GM19328 (cell line): ENCODE results near the gene DOCK8.

ENCODE experiments used
- ATAC-seq: cut with Tn5 transposase; IDR thresholded peaks from one replicate; pipeline ENCODE4 v1.9.1; 2021; ENCODE audit warnings: mild to moderate bottlenecking, moderate library complexity; ENCODE audit not compliant: unreplicated experiment

The DOCK8 gene

DNA sequence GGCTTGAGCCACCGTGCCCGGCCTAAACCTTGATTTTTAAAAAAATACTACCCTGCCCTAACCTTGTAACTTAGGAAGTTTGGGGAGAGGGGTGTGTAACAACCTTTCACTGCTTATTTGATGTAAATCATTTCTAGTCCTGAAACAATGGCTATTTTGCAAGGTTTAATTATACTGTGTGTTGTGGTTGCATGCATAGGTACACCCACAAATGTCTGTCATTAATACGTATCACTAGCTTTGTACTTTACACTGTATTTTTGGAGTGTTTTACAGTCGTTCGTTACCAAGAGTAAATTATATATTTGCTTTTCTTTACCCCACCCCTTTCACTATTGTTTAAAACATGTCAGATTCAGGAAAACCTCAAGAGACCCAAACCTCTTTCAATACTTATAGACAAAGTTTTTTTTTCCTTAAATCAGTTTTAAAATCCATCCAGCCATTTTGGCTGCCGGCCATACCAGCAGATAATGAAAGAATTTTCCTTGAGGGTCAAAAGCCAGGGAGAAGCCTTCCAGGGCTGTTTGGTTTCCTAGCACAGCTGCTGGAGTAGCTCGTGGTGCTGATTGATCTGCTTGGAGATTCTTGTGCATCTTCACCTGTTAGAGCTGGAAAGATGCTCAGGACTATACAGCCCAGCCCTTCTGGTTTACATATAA lies 50.7 kb downstream of the DOCK8 start:
- ATAC-seq: no peak

DNA sequence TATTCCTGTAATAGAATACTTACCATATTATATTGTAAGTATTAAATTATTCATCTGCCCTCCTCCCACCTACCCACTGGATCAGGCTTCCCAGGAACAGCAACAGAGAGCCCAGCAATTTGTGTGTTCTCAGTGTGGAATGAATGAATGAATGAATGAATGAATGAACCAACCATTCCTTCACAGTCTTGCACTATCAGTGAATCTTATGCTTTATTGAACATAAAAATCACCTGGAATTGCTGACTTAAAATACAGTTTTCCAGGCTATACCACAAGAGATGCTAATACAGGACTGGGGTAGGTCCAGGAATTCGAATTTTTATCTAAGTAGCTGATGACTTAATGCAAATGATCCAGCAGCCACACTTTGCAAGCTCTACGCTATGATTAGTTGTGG lies 51.6 kb downstream of the DOCK8 start:
- no peak for ATAC-seq

DNA sequence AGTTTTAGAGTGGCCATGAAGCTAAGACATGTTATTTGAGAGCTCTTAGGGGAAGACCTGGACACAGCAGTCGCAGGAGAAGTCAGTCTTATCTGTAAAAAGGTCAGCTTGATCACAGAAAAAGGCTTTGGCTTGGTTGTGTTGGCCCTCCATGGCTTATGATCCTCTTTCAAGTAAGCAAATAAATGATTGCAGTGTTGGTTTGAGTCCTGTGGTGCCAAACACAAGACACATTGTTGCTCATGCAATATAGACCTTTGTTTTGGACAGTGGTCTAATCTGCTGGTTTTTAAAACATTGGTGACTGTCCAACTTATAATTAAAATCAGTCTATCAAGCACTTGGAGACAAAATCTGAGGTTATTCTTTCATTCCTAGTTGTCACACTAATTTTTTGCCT lies 54.0 kb downstream of the DOCK8 start:
- no peak for ATAC-seq

DNA sequence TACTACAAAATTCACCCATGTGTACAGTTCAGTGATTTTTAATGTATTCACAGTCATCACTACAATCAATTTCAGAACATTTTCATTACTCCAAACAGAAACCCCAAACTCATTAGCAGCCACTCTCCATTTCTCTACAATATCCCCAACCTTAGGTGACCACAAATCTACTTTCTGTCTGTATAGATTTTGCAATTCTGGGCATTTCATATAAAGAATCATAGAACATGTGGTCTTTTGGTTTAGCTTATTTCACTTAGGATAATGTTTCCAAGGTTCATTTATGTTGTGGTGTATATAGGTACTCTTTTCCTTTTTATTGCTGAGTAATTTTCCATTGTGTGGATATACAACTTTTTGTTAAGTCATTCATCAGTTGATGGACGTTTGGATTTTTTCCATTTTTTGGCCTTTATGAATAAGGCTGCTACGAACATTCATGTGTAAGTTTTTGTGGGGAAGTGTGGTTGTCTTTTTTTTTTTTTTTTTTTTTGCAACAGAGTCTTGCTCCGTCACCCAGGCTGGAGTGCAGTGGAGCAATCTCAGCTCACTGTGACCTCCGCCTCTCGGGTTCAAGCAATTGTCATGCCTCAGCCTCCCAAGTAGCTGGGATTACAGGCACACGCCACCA lies 54.5 kb downstream of the DOCK8 start:
- no peak for ATAC-seq

DNA sequence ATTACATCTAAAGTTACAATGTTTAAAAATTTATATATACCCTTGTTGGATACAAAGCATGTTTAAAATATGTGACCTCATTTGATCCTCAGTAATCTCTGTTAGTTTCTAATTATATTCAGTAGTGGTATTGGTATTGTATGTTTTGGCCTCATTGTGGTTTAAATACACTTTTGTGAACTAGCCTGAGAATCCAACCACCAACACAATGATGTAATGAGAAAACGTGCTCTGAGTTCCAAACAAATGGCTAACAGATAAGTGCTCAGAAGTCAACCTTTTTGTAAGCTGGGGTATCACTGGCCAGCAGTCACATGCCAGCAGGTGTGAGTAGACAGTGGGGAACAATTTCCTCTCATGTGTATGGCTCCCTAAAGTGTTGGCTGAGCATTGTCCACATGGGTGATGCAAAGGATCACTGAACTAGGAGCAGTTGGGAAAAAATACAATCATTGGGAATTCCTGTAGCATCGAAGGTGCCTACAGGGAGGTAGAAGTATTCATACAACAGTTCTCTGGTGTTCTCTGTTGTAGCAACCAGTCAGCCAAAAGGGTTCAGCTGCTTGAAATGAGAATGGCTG lies 56.1 kb downstream of the DOCK8 start:
- ATAC-seq: no peak

DNA sequence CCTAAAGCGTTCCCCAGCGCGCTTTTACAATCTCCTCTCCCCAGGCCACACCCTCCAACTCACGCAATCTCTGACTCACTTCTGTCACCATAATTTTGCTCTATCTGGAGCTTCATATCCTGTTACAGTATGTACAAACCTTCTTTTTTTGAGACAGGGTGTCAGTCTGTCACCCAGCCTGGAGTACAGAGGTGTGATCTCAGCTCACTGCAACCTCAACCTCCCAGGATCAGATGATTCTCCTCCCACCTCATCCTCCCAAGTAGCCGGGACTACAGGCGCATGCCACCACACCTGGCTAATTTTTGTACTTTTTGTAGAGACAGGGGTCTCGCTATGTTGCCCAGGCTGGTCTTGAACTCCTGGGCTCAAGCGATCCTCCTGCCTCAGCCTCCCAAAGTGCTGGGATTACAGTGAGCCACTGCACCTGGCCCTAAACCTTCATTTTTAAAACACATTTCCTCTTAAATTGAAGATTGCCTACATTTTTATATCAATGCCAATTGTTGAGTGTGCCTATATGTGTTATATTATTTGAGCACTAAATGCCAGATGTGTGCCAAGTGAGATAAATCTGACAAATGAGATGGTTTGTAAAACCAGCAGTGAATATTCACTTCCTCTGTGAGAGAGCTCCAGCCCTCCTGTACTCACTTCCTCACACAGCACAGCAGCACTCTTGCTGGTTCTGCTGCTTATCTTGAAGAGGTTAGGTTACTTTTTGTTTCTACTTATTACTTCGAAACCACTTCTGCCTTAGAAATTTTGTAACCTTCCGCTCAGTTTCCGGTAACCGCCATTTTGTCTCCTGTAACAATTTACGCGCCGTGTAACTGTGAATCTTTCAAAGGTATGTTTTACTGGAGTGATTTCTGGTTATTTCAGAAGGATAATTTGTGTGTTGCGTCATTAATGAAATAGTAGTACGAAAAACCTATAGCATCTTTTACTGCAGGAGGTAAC lies 57.9 kb downstream of the DOCK8 start:
- ATAC-seq: peak; percentile 91

DNA sequence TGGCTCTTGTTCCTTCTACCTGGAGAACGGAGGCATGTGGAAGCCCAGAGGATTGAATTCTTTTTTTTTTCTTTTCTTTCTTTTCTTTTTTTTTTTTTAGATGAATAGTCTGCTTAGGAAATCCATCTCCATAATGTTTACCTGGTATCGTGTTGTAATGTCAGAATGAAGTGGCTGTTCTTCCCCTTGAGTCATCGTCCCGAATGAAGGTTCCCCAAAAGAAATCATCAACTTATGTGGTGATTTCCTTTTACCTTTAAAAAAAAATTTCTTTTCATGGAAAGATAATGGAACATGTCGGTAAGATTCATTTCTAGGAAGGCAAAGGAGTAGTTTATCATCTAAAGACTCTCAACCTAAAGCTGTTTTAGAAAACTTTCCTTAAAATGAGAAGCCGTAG lies 59.7 kb downstream of the DOCK8 start:
- ATAC-seq: no peak

DNA sequence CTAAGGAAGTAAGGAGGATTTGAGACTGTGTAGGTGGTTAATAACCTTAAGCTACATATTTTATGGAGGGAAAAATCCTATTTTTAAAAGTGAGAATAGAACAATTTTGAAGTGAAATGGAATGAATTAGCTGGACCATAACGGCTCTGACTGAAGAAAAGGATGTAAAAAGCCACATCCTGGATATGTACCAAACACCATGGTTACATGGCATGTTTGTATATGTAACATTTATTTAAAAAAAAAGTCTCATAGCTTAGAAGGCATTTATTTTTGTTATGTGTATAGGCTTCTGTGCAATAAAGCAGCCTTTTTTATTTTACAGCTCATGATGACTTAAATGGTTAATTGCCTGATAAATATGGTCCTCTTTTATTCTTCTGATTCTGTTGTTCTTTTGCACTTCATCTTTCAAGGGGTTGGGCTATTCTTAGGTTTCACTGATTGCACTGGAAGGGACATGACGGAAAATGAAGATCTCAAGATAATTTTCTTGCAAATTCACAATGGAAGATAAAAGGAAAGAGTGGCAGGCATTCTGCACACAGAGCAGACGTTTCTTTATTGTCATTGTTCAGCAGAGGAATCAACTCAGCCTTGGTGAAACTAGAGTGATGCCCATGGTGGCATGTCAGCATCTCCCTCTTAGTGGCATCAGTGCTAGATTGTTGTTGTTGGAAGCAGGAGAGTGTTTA lies 63.1 kb downstream of the DOCK8 start:
- ATAC-seq: no peak

DNA sequence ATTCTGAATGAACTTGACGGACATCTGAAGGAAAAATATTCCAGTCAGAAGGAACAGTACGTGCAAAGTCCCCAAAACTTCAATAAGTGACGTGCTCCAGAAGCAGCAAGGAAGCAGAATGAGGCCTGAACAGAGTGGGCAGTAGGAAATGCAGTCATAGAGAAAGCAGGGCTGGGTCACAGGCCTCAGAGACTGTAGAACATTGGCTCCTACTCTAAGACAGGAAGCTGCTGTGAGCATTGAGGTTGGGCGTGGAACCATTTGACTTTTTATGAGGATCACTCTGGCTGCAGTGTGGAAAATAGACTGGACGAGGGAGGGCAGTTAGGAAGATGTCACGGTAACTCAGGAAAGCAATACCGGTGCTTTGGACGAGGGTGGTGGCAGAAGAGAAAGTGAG lies 64.0 kb downstream of the DOCK8 start:
- ATAC-seq: no peak

DNA sequence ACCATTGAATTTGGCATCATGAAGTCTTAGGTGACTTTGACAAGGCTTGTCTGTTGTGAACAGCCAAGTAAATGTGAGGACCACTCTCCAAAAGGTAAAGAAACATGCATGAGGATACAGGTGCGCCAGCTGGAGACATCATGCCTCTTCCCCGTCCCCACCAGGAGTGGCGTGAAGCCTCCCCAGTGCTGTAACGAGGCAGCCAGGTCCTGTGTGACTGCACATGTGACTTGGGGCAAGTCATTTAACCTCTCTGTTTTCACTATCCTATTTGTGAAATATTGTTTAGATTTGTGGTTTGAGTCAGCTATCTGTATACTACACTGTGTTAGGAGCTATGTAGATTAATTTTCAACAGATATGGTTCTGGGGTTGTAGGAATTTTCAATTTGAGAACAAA lies 65.0 kb downstream of the DOCK8 start:
- no peak for ATAC-seq

DNA sequence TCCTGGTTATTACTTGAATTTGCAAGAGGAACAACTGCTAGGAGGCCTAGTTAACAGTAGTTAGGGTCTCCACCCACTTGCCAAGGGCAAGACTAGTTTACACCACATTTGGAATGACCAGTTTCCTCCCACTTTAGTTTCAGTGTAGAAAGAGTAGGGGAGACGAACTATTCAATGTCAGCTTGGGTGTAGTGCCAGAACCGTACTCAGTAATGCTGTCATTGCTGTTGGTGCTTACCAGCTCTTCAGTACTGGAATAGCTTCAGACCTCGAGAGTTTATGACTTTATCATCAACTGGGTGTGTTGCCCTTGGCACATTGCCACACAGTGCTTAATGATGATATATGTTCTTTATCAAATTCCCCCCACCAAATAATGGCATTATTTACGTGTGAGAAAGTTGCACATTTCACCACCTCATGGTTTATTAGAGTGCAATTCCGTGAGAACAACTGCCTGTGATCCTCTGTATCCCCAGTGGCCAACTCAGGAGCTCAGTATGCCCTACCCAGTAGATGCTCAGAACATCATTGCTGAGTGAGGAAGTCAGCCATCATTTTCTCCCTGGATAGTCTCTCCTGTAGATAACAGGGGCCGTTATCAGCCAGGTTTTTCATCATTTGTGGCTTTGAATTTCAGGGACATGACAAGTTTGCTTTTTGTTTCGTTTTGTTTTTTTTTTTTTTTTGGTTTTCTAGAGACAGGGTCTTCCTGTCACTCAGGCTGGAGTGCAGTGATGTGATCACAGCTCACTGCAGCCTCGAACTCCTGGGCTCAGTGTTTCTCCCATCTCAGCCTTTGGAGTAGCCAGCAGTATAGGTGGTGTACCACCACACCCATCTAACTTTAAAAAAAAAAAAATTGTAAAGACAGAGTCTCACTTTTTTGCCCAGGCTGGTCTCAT lies 67.3 kb downstream of the DOCK8 start:
- ATAC-seq: no peak

DNA sequence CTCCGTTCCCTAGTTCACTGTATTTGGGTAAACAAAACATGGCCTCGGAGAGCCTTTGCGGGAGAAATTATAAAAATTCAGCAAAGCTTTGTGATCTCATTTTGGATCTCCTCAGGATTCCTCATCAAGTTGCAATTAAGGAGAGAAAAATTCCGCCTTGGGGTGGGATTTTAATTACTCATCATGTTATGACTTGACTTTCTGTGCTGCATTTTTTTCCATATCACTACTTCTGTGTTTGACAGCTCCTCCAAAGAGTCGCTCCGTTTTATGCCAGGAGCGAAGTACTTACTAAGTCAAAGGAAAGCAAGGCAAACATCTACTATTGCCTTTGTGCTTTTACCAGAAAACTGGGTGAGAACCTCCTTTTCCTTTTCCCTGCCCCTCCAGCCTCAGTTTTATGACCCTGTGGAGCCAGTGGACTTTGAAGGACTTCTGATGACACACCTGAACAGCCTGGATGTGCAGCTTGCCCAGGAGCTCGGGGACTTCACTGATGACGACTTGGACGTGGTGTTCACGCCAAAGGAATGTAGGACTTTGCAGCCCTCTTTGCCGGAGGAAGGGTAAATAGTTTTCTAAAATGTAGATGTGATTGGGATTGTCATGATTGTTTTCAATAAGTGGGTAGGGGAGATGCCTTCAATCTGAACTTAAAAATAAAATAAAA lies 71.5 kb downstream of the DOCK8 start:
- no peak for ATAC-seq

DNA sequence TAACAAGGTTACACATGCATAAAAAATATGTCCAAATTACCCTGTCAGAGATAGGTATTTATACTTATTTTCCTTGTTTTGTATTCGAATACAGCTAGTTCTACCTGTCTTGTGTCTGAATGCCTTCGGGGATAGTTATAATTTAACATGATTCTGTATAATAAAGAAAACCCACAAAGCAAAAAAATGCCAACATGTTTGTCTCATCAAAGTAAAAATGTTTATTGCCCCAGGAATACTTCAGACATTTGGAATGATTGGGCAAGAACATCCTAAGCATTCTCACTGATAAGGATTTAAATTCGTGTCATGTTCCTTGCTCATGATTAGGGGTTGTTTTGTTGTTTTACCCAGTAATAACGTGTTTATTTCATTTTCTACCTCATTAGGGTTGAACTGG lies 74.5 kb downstream of the DOCK8 start:
- ATAC-seq: no peak

DNA sequence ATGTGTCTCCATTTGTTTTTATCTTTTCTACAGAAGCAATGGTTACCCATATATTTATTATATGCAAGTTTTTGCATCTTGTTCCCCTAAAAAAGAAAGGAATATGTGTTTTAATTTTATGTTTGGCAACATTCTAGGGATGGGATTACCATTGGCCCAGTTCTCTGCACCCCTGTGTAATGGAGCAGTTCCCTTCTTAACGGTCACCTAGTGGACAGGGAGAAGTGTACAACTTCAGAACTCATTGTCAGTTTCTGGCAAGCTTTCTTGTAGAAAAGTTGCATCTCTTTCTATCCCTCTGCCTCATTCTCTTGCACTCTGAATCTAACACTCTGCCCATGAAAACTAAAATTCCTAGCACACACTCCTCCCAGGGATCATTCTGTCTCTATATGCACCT lies 78.2 kb downstream of the DOCK8 start:
- ATAC-seq: no peak

DNA sequence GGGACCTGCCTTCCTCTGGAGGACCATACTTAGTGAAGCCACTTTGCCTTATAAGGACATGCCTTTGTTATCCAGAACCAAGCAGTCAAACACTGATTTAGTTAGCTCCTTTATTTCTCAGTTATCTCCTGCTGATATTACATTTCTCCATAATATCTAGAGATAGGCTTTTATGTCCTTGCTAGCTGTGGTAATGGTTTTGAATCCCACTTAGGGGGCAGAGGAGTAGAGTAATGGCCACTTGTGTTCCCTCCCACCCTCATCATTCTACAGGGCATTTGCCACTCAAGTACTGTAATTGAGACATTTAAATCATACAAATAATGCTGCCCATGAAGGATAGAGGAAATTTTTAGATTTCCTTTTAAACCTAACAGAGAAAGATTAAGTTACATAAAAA lies 80.9 kb downstream of the DOCK8 start:
- no peak for ATAC-seq

DNA sequence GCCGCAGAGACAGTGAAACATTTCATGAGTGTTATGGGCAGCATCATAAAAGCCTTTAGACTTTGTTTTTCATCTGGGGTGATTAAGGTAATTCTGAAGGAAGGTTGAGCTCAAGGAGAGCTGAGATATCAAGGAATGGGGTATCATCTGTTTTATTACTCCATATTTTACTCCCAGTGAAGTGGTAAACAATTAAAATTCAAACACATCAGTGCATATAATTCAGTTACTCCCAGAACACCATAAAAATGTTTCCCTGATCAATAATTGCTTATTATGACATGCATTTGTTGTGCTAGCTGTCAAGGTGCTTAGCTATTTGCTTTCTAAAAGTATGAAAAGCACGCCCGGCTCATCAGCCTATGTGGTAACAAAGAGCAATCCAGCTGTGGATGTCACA lies 81.7 kb downstream of the DOCK8 start:
- no peak for ATAC-seq

DNA sequence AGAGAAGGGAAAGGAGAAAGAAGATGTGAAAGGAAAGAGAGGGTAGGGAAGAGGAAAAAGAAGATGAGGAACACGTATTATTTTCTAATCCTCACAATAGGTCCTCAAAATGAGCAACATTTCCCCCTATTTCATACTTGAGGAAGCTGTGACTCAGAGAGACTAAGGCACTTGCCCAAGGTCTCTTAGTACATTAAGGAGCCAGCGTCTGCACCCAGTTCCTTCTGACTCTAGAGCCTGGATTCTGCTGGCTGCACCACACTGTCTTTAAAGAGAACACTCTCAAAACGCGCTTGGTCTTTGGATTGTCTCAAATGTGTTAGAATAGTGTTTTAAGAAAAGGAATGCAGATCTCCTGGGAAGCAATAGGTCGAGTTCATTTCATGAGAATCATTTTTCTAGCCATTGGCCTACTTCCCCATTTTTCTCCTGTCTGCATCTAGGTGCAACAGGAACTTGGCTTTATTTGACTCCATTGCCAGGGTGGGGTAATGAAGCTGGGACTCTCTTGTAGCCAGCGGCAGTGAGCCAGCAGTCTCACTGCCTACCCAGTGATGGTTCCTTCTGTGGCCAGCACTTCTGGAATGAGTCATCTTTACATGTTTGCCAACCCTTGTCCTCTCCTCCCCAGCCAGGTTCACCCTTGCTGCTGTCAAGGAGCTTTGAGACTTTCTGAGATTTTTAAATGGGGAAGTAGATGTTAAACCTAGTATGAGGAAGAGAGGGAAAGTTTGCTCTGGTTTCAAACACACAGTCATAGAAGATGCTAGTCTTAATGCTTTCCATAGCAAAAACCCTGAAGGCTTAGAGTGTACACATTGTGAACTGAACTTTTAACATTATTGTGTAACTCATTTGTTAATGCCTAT lies 82.7 kb downstream of the DOCK8 start:
- peak; percentile 88 for ATAC-seq

DNA sequence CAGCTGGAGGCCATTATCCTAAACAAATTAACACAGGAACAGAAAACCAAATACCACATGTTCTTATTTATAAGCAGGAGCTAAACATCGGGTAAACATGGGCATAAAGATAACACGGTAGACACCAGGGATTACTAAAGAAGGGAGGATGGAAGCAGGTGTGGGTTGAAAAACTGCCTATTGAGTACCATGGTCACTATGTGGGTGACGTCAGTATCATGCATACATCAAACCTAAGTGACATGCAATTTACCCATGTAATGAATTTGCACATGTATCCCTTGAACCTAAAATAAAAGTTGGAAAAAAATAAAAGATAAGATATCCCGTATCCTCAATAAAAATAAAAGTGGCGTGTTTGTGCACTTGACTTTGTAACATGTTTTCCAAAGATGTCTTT lies 88.8 kb downstream of the DOCK8 start:
- ATAC-seq: no peak
